MM.1S (cell line): Measurements from ENCODE around the gene PPIG.
A peak's percentile ranks its signal among the peaks of the same experiment; 100 is the strongest.
"Not testable (repeated sequence)": the region's sequence is repeated elsewhere in the genome, so short reads cannot be mapped to it uniquely, and the experiment has no call there.

ENCODE experiments used
- DNase-seq: peaks from one replicate; pipeline ENCODE4 v3.0.0-alpha.2; 2015
- H2AFZ ChIP-seq: fragments of 300-600 bp; sonication (generic); 2 replicates; pipeline ENCODE4 v1.6.0; 2016; ENCODE audit warnings: antibody characterized with exemption, low read length
- H3F3A ChIP-seq: fragments of 300-600 bp; sonication (generic); 2 replicates; pipeline ENCODE4 v1.6.1; 2016; ENCODE audit warnings: mild to moderate bottlenecking, antibody characterized with exemption, low read length, moderate library complexity, mixed read lengths; ENCODE audit not compliant: insufficient read depth
- H3K27ac ChIP-seq: fragments of 300-600 bp; sonication (generic); 2 replicates; pipeline ENCODE4 v1.5.1; 2016; ENCODE audit warnings: mild to moderate bottlenecking, low read length
- H3K27me3 ChIP-seq: fragments of 300-600 bp; sonication (generic); replicated peaks from 2 replicates; pipeline ENCODE4 v1.6.0; 2016; ENCODE audit warnings: low read length; ENCODE audit not compliant: insufficient read depth
- H3K36me3 ChIP-seq: fragments of 300-600 bp; sonication (generic); replicated peaks from 2 replicates; pipeline ENCODE4 v1.6.1; 2016; ENCODE audit warnings: mild to moderate bottlenecking, low read length, mixed read lengths; ENCODE audit not compliant: insufficient read depth
- H3K4me1 ChIP-seq: fragments of 300-600 bp; sonication (generic); 2 replicates; pipeline ENCODE4 v1.6.1; 2016; ENCODE audit warnings: low read length, mixed read lengths
- H3K4me2 ChIP-seq: fragments of 300-600 bp; sonication (generic); 2 replicates; pipeline ENCODE4 v1.6.0; 2016; ENCODE audit warnings: low read depth, low read length
- H3K4me3 ChIP-seq: fragments of 300-600 bp; sonication (generic); 2 replicates; pipeline ENCODE4 v1.5.1; 2016; ENCODE audit warnings: low read length, mixed read lengths
- H3K79me2 ChIP-seq: fragments of 300-600 bp; sonication (generic); 2 replicates; pipeline ENCODE4 v1.6.1; 2016; ENCODE audit warnings: mixed run types, low read length, mixed read lengths
- H3K9ac ChIP-seq: fragments of 300-600 bp; sonication (generic); 2 replicates; pipeline ENCODE4 v1.6.1; 2016; ENCODE audit warnings: low read length, mixed read lengths
- H3K9me2 ChIP-seq: fragments of 300-600 bp; sonication (generic); replicated peaks from 2 replicates; pipeline ENCODE4 v1.6.1; 2016; ENCODE audit warnings: mild to moderate bottlenecking, low read length, mixed read lengths; ENCODE audit not compliant: insufficient read depth
- H3K9me3 ChIP-seq: fragments of 300-600 bp; sonication (generic); replicated peaks from 2 replicates; pipeline ENCODE4 v1.6.1; 2016; ENCODE audit warnings: mild to moderate bottlenecking, low read length, mixed read lengths; ENCODE audit not compliant: insufficient read depth
- H4K20me1 ChIP-seq: fragments of 300-600 bp; sonication (generic); 2 replicates; pipeline ENCODE4 v1.6.1; 2016; ENCODE audit warnings: mild to moderate bottlenecking, low read length, moderate library complexity, mixed read lengths; ENCODE audit not compliant: insufficient read depth
- EZH2 ChIP-seq: fragments of 300-600 bp; sonication (generic); optimal IDR thresholded peaks from 2 replicates; pipeline ENCODE3; 2017; ENCODE audit warnings: low read depth, mild to moderate bottlenecking, antibody characterized with exemption, low read length, mixed read lengths
- EZH2phosphoT487 ChIP-seq: fragments of 300-600 bp; sonication (generic); IDR thresholded peaks from 2 replicates; pipeline ENCODE4 v1.6.1; 2018; ENCODE audit warnings: antibody characterized with exemption, low read length
- TF ChIP-seq, protein P1 (sequence below): fragments of 300-600 bp; sonication (generic); IDR thresholded peaks from 2 replicates; pipeline ENCODE4 v1.5.1; 2016; ENCODE audit warnings: antibody characterized with exemption, low read length, mixed read lengths

Gene PPIG

DNA sequence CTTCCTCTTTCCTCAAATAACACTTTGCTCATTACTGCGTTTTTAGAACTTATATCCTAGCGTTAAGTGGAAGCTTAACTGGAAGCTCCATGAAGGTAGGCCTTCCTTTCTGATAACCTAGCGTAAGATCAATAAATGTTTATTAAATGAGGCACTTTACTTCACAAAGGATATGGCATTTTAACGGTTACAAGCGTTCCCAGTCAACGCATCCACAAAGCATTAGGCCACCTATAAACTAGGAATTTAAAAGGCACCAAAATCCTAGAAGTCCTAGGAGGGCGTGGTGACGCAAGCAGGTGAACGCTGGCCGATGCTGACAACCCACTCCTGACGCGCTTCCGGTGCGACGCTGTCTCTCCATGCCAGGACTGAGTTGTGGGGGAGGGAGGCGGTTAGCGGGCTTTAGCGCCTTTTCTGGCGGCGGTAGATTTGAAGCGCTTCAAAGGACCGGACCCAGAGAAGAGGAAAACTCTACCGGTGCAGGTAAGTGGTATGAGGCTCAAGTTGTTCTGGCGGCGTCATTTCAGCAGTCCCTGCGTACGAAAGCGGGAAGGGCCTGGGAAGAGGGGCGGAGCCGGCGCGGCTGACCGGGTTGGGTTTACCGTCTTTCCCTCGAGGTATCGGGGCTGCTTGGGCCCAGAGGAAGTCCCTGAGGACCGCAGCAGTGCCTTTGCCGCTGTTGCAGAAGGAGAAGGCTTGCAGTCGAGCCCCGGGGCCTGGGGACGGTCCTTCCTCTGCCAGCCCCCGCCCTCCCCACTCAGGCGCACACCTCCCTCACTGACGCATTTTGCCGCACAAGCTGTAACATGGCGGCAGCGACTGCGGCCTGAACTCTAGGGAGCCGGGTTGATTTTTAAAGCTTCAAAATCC, at the start of gene PPIG:
Gene PPIG, plus strand, starts transcription at position 347 of the 873 bp plus-strand sequence. CDS start 19,691 bp downstream, outside the sequence.
- Histone ChIP-seq H3F3A (peaks cover 9% of the 10 kb centered on the region), H3K9me3 (no peaks in the 10 kb centered on the region), H2AFZ (peak within 1 kb of the TSS; percentile 94), H3K79me2 (peaks cover 49% of the 10 kb centered on the region), H3K4me1 (peaks cover 10% of the 10 kb centered on the region; the same call in 1 of the 2 replicates), H4K20me1 (peaks cover 8% of the 10 kb centered on the region), H3K9me2 (no peaks in the 10 kb centered on the region), H3K9ac (peak within 1 kb of the TSS; percentile 94), H3K4me2 (peak within 1 kb of the TSS; percentile 86), H3K27ac (peak within 1 kb of the TSS; percentile 96), H3K4me3 (peak within 1 kb of the TSS; percentile 98), H3K27me3 (no peaks in the 10 kb centered on the region), H3K36me3 (no peaks in the 10 kb centered on the region)
- TF ChIP-seq EZH2phosphoT487 (no peak), EZH2 (no peak)
- TF ChIP-seq, protein P1, sequence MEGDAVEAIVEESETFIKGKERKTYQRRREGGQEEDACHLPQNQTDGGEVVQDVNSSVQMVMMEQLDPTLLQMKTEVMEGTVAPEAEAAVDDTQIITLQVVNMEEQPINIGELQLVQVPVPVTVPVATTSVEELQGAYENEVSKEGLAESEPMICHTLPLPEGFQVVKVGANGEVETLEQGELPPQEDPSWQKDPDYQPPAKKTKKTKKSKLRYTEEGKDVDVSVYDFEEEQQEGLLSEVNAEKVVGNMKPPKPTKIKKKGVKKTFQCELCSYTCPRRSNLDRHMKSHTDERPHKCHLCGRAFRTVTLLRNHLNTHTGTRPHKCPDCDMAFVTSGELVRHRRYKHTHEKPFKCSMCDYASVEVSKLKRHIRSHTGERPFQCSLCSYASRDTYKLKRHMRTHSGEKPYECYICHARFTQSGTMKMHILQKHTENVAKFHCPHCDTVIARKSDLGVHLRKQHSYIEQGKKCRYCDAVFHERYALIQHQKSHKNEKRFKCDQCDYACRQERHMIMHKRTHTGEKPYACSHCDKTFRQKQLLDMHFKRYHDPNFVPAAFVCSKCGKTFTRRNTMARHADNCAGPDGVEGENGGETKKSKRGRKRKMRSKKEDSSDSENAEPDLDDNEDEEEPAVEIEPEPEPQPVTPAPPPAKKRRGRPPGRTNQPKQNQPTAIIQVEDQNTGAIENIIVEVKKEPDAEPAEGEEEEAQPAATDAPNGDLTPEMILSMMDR: no peak
- peak; percentile 94 for DNase-seq

DNA sequence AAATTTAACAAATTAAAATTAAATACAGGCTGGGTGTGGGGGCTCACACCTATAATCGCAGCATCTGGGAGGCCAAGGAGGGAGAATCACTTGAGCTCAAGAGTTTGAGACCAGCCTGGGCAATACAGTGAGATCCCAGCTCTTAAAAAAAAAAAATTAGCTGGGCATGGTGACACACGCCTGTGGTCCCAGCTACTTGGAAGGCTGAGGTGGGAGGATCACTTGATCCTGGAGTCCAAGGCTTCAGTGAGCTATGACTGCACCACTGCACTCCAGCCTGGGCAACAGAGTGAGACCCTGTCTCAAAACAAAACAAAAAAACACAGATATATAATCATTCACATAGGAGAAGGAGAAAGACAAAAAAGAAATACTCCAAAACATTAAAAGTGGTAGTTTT, 44.7 kb upstream of the PPIG start:
- DNase-seq, H3K4me1 ChIP-seq, H4K20me1 ChIP-seq, H3F3A ChIP-seq, H3K4me3 ChIP-seq, H3K9ac ChIP-seq, H3K9me2 ChIP-seq, H2AFZ ChIP-seq, H3K36me3 ChIP-seq, H3K79me2 ChIP-seq, H3K27ac ChIP-seq, H3K4me2 ChIP-seq, H3K9me3 ChIP-seq, H3K27me3 ChIP-seq: not testable (repeated sequence)

DNA sequence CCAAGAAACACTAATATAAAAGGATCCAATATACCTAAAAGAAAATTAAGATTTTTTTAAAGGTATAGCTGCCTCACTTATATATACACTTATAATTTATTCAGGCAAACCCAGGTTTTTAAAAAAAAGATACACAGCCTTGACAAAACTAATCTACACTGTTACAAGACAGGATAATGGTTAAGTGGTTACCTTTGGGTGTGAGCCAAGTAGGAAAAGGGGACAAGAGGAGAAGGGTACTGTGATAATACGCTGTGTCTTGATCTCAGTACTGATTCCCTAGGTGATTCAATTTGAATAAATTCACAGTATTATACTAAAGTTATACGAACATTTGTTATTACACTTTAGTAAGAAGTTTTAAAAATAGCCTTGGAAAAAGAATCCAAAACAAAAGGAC, 44.0 kb upstream of the PPIG start:
- Histone ChIP-seq H3K9ac (no peak overlapping the region), H3K9me2 (no peaks in the 10 kb centered on the region), H4K20me1 (no peaks in the 10 kb centered on the region), H2AFZ (no peak overlapping the region), H3K4me3 (no peak overlapping the region), H3K4me1 (no peaks in the 10 kb centered on the region), H3K36me3 (no peaks in the 10 kb centered on the region; the same call in 1 of the 2 replicates), H3K79me2 (no peaks in the 10 kb centered on the region), H3K27me3 (no peaks in the 10 kb centered on the region), H3K9me3 (no peaks in the 10 kb centered on the region), H3K4me2 (no peak overlapping the region), H3F3A (no peaks in the 10 kb centered on the region), H3K27ac (no peak overlapping the region)
- DNase-seq: no peak
- TF ChIP-seq EZH2phosphoT487 (no peak), EZH2 (no peak)
- TF ChIP-seq, protein P1: no peak

DNA sequence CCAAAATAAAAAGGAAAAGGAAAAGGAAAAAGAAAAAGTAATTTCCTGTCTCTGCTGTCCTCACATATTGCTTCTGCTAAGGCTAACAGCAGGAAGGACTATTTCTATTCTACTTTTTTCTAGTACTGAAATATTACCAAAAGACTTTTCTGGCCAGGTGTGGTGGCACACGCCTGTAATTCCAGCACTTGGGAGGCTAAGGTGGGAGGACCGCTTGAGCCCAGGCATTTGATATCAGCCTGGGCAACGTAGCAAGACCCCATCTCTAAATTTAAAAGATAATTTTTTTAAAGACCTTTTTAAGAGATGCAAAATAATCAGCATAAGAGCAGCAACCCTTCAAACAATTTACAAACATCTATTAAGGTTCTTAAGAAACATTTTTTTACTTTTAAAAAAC, 41.7 kb upstream of the PPIG start:
- no peak for DNase-seq
- H3K9me3 ChIP-seq: no peaks in the 10 kb centered on the region
- no peaks in the 10 kb centered on the region for H3K79me2 ChIP-seq
- no peak overlapping the region for H3K4me3 ChIP-seq
- no peak overlapping the region for H3K9ac ChIP-seq
- no peaks in the 10 kb centered on the region for H3K9me2 ChIP-seq
- no peak overlapping the region for H3K27ac ChIP-seq
- no peaks in the 10 kb centered on the region for H3K4me1 ChIP-seq
- H3F3A ChIP-seq: no peaks in the 10 kb centered on the region
- no peak overlapping the region for H3K4me2 ChIP-seq
- H3K36me3 ChIP-seq: no peaks in the 10 kb centered on the region; the same call in 1 of the 2 replicates
- no peak overlapping the region for H2AFZ ChIP-seq
- no peaks in the 10 kb centered on the region for H3K27me3 ChIP-seq
- no peaks in the 10 kb centered on the region for H4K20me1 ChIP-seq
- TF ChIP-seq EZH2phosphoT487 (no peak), EZH2 (no peak)
- TF ChIP-seq, protein P1: no peak
